Liver (tissue), 9 donors: ENCODE results near the gene FBXW2. TPM values are rescaled to one million over a fixed set of nuclear protein-coding genes. Genes with fewer than 3 reads are reported as not detected.

ENCODE experiments used
- DNase-seq: peaks from one replicate; pipeline ENCODE4 v3.0.0-alpha.2; 2017; ENCODE audit warnings: low spot score
- H3K27ac ChIP-seq, 2 donors: one replicate each; pipeline ENCODE4 v1.7.0; 2013; ENCODE audit warnings: inconsistent platforms in 2 of 2, low read length in 2 of 2, control low read depth in 1 of 2, low read depth in 1 of 2, mild to moderate bottlenecking in 1 of 2
- H3K27me3 ChIP-seq, 4 donors: one replicate each; pipeline versions ENCODE4 v1.6.1 to v1.7.0; 2013; ENCODE audit warnings: low read length in 3 of 4, inconsistent platforms in 1 of 4, mild to moderate bottlenecking in 1 of 4, moderate library complexity in 1 of 4; ENCODE audit not compliant: control insufficient read depth in 4 of 4, insufficient read depth in 4 of 4
- H3K36me3 ChIP-seq, 4 donors: one replicate each; pipeline versions ENCODE4 v1.6.1 to v1.7.0; 2013; ENCODE audit warnings: low read length in 3 of 4, mild to moderate bottlenecking in 3 of 4, low read depth in 1 of 4, moderate library complexity in 1 of 4; ENCODE audit not compliant: control insufficient read depth in 4 of 4, insufficient read depth in 3 of 4
- H3K4me1 ChIP-seq, 4 donors: one replicate each; pipeline versions ENCODE4 v1.6.1 to v1.7.0; 2013; ENCODE audit warnings: low read length in 3 of 4, mild to moderate bottlenecking in 3 of 4, moderate library complexity in 1 of 4; ENCODE audit not compliant: control insufficient read depth in 4 of 4, insufficient read depth in 4 of 4
- H3K4me3 ChIP-seq, 3 donors: one replicate each; pipeline versions ENCODE4 v1.6.1 to v1.7.0; 2013; ENCODE audit warnings: low read length in 3 of 3, control low read depth in 1 of 3, low read depth in 1 of 3, mild to moderate bottlenecking in 1 of 3
- H3K9ac ChIP-seq, 2 donors: one replicate each; pipeline ENCODE4 v1.7.0; 2013; ENCODE audit warnings: low read length in 2 of 2, mild to moderate bottlenecking in 2 of 2, moderate library complexity in 2 of 2, control low read depth in 1 of 2, low read depth in 1 of 2
- H3K9me3 ChIP-seq, 4 donors: one replicate each; pipeline versions ENCODE4 v1.6.1 to v1.7.0; 2013; ENCODE audit warnings: low read length in 3 of 4; ENCODE audit not compliant: control insufficient read depth in 4 of 4
- EGR1 ChIP-seq, 2 donors: IDR thresholded peaks; 2 replicates each; pipeline ENCODE4 v1.6.1; 2016 to 2018; ENCODE audit warnings: antibody characterized with exemption in 2 of 2, low read depth in 2 of 2
- FOXA1 ChIP-seq: IDR thresholded peaks from 2 replicates; pipeline ENCODE4 v1.6.1; 2016; ENCODE audit warnings: antibody characterized with exemption
- FOXA2 ChIP-seq: IDR thresholded peaks from 2 replicates; pipeline ENCODE4 v1.6.1; 2016; ENCODE audit warnings: antibody characterized with exemption
- GABPA ChIP-seq, 2 donors: IDR thresholded peaks in 1 of 2; conservative IDR thresholded peaks in 1 of 2; 2 replicates each; pipeline ENCODE4 v1.6.1; 2016; ENCODE audit warnings: antibody characterized with exemption in 2 of 2, mild to moderate bottlenecking in 1 of 2, moderate library complexity in 1 of 2
- HNF4A ChIP-seq, 2 donors: conservative IDR thresholded peaks; 2 replicates each; pipeline ENCODE4 v1.6.1; 2016; ENCODE audit warnings: antibody characterized with exemption in 2 of 2, mild to moderate bottlenecking in 2 of 2
- HNF4G ChIP-seq: IDR thresholded peaks from 2 replicates; pipeline ENCODE4 v1.6.1; 2016; ENCODE audit warnings: antibody characterized with exemption
- JUND ChIP-seq, 2 donors: IDR thresholded peaks; 2 replicates each; pipeline ENCODE4 v1.6.1; 2016; ENCODE audit warnings: antibody characterized with exemption in 2 of 2
- NR2F2 ChIP-seq: IDR thresholded peaks from 2 replicates; pipeline ENCODE4 v1.6.1; 2016; ENCODE audit warnings: antibody characterized with exemption
- RAD21 ChIP-seq, 2 donors: IDR thresholded peaks; 2 replicates each; pipeline ENCODE4 v1.6.1; 2016; ENCODE audit warnings: antibody characterized with exemption in 2 of 2, mild to moderate bottlenecking in 2 of 2
- RXRA ChIP-seq, 2 donors: IDR thresholded peaks; 2 replicates each; pipeline ENCODE4 v1.6.1; 2017 to 2018; ENCODE audit warnings: antibody characterized with exemption in 2 of 2, mild to moderate bottlenecking in 1 of 2
- SP1 ChIP-seq: IDR thresholded peaks from 2 replicates; pipeline ENCODE4 v1.6.1; 2018; ENCODE audit warnings: antibody characterized with exemption, mild to moderate bottlenecking
- TAF1 ChIP-seq: conservative IDR thresholded peaks from 2 replicates; pipeline ENCODE4 v1.6.1; 2016; ENCODE audit warnings: antibody characterized with exemption, mild to moderate bottlenecking
- YY1 ChIP-seq: IDR thresholded peaks from 2 replicates; pipeline ENCODE4 v1.6.1; 2016; ENCODE audit warnings: antibody characterized with exemption, mild to moderate bottlenecking
- WGBS: extraction: QIAGEN DNeasy Blood & Tissue Kit; methylation state at CpG from one replicate; pipeline ENCODE4 v1.1.7; 2013; 5-methylcytosine and 5-hydroxymethylcytosine counted together
- polyA plus RNA-seq, 2 donors: library from polyadenylated mRNA; stranded (reverse) in 1 of 2; unstranded in 1 of 2; fragments of 200-250 nt in 1 of 2; fragments of >200 nt in 1 of 2; fragmentation: Nextera tagmentation in 1 of 2; extraction: Ambion mirVana in 1 of 2; gene quantifications; one replicate each; pipeline versions ENCODE4 v1.2.1 to v1.2.3, GENCODE V29; 2013 to 2015
- total RNA-seq, 2 donors: library from RNA; depleted of rRNA; stranded (reverse); fragments of >200 nt; gene quantifications; one replicate each; pipeline ENCODE4 v1.2.3, GENCODE V29; 2014
- TF ChIP-seq, protein P1 (sequence below): fragments of 150-350 bp; IDR thresholded peaks from 2 replicates; pipeline ENCODE4 v1.5.1; 2017; ENCODE audit warnings: improper control_type of control experiment, low read depth, low read length; ENCODE audit not compliant: missing input control
- TF ChIP-seq, protein P2 (sequence below): IDR thresholded peaks from 2 replicates; pipeline ENCODE4 v1.6.1; 2016; ENCODE audit warnings: antibody characterized with exemption
- TF ChIP-seq, protein P3 (sequence below): IDR thresholded peaks from 2 replicates; pipeline ENCODE4 v1.6.1; 2016; ENCODE audit warnings: antibody characterized with exemption
- TF ChIP-seq, protein P4 (sequence below): IDR thresholded peaks from 2 replicates; pipeline ENCODE4 v1.6.1; 2016; ENCODE audit warnings: antibody characterized with exemption
- TF ChIP-seq, protein P5 (sequence below): IDR thresholded peaks from 2 replicates; pipeline ENCODE4 v1.6.1; 2016; ENCODE audit warnings: antibody characterized with exemption, mild to moderate bottlenecking
- donor health status: healthy.
- donor health status: healthy.
- donor health status: healthy.
- donor health status: healthy.
- donor health status: healthy.

FBXW2 gene
- total and polyA plus RNA-seq, 4 donors: 7.0 to 40.9 (median 22.5) TPM

DNA sequence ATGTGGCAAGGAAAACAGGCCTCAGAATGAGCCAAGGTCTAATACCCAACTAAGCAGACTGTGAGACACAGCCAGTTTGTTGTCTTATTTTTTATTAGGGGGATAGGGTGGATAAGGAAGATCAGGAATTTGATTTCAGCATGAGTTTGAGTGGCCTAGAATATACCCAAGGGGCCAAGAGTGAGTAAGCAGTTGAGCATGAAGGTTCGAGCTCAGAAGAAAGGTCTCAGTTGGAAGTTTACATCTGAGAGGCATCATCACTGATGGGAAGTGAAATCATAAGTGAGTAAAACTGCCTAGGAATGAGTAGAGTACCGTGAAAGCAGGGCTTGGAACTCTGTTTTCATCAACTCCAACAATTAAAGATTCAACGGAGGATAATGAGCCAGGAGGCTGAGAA lies 36.9 kb upstream of the FBXW2 start:
- Histone ChIP-seq H3K4me1 (no peaks in the 10 kb centered on the region), H3K36me3 (peaks cover 6 to 60% (median 44%) of the 10 kb centered on the region in 4 donors), H3K9ac (no peak overlapping the region), H3K4me3 (no peak overlapping the region), H3K9me3 (no peaks in the 10 kb centered on the region), H3K27ac (no peak overlapping the region), H3K27me3 (no peaks in the 10 kb centered on the region)
- no peak for DNase-seq
- WGBS: 96% methylated on average over 3 of the region's 3 CpGs
- no peak for TF ChIP-seq TAF1
- no peak for TF ChIP-seq YY1
- no peak for TF ChIP-seq RAD21 (IDR thresholded peaks at IDR 0.05)
- TF ChIP-seq, protein P1, sequence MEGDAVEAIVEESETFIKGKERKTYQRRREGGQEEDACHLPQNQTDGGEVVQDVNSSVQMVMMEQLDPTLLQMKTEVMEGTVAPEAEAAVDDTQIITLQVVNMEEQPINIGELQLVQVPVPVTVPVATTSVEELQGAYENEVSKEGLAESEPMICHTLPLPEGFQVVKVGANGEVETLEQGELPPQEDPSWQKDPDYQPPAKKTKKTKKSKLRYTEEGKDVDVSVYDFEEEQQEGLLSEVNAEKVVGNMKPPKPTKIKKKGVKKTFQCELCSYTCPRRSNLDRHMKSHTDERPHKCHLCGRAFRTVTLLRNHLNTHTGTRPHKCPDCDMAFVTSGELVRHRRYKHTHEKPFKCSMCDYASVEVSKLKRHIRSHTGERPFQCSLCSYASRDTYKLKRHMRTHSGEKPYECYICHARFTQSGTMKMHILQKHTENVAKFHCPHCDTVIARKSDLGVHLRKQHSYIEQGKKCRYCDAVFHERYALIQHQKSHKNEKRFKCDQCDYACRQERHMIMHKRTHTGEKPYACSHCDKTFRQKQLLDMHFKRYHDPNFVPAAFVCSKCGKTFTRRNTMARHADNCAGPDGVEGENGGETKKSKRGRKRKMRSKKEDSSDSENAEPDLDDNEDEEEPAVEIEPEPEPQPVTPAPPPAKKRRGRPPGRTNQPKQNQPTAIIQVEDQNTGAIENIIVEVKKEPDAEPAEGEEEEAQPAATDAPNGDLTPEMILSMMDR: no peak

DNA sequence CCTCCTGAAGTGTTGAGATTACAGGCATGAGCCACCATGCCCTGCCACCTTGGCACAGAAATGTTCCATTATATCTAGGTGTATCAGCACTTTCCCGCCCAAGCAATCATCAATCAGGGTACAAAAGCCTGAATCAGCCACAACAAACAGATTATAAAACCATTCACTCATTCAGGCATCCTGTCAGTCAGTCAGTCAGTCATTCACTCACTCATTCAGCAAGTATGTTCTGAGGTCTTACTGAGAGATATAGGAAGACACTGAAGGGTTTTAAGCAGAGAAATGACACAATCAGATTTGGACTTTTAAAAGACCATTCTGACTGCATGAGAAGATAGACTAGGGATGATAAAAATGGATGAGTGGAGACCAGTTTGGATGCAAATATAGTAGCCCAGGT lies 36.4 kb upstream of the FBXW2 start:
- peaks cover 6 to 58% (median 43%) of the 10 kb centered on the region in 4 donors for H3K36me3 ChIP-seq
- no peaks in the 10 kb centered on the region for H3K9me3 ChIP-seq
- H3K27ac ChIP-seq: no peak overlapping the region
- H3K4me3 ChIP-seq: no peak overlapping the region
- DNase-seq: no peak
- TF ChIP-seq FOXA2 (no peak), HNF4G (no peak), TAF1 (no peak)
- 98% methylated on average over 1 of the region's 1 CpG for WGBS
- H3K27me3 ChIP-seq: no peaks in the 10 kb centered on the region
- no peak overlapping the region for H3K9ac ChIP-seq
- no peaks in the 10 kb centered on the region for H3K4me1 ChIP-seq

DNA sequence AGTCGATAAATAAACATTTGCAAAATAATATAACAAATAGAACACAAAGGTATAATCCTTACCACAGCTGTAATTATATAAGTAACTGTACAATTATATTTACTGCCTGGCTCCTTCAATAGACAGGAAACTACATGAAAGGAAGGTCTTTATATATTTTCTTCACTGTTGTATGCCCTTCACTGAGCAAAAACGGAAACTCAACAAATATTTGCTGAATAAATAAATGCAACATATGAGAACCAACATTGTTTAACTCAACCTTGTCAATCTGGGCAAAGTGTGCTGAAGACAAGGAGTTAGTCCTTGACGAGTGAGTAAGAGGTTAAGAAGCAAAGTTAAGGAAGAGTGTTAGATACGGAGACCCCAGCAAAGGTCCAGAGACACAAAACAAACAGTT lies 26.9 kb upstream of the FBXW2 start:
- peaks cover 5 to 42% (median 28%) of the 10 kb centered on the region in 4 donors for H3K36me3 ChIP-seq
- H3K27me3 ChIP-seq: no peaks in the 10 kb centered on the region
- no peak for TF ChIP-seq TAF1
- TF ChIP-seq RXRA (IDR thresholded peaks at IDR 0.05): no peak
- no peak for TF ChIP-seq YY1
- TF ChIP-seq JUND (IDR thresholded peaks at IDR 0.05): no peak
- TF ChIP-seq, protein P1: no peak
- TF ChIP-seq, protein P2, sequence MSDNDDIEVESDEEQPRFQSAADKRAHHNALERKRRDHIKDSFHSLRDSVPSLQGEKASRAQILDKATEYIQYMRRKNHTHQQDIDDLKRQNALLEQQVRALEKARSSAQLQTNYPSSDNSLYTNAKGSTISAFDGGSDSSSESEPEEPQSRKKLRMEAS: no peak
- no peak for TF ChIP-seq NR2F2
- TF ChIP-seq FOXA1: no peak
- TF ChIP-seq, protein P3, sequence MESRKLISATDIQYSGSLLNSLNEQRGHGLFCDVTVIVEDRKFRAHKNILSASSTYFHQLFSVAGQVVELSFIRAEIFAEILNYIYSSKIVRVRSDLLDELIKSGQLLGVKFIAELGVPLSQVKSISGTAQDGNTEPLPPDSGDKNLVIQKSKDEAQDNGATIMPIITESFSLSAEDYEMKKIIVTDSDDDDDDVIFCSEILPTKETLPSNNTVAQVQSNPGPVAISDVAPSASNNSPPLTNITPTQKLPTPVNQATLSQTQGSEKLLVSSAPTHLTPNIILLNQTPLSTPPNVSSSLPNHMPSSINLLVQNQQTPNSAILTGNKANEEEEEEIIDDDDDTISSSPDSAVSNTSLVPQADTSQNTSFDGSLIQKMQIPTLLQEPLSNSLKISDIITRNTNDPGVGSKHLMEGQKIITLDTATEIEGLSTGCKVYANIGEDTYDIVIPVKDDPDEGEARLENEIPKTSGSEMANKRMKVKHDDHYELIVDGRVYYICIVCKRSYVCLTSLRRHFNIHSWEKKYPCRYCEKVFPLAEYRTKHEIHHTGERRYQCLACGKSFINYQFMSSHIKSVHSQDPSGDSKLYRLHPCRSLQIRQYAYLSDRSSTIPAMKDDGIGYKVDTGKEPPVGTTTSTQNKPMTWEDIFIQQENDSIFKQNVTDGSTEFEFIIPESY: no peak
- TF ChIP-seq, protein P4, sequence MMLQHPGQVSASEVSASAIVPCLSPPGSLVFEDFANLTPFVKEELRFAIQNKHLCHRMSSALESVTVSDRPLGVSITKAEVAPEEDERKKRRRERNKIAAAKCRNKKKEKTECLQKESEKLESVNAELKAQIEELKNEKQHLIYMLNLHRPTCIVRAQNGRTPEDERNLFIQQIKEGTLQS: no peak
- TF ChIP-seq HNF4A (conservative IDR thresholded peaks at IDR 0.05): no peak
- TF ChIP-seq FOXA2: no peak
- TF ChIP-seq, protein P5, sequence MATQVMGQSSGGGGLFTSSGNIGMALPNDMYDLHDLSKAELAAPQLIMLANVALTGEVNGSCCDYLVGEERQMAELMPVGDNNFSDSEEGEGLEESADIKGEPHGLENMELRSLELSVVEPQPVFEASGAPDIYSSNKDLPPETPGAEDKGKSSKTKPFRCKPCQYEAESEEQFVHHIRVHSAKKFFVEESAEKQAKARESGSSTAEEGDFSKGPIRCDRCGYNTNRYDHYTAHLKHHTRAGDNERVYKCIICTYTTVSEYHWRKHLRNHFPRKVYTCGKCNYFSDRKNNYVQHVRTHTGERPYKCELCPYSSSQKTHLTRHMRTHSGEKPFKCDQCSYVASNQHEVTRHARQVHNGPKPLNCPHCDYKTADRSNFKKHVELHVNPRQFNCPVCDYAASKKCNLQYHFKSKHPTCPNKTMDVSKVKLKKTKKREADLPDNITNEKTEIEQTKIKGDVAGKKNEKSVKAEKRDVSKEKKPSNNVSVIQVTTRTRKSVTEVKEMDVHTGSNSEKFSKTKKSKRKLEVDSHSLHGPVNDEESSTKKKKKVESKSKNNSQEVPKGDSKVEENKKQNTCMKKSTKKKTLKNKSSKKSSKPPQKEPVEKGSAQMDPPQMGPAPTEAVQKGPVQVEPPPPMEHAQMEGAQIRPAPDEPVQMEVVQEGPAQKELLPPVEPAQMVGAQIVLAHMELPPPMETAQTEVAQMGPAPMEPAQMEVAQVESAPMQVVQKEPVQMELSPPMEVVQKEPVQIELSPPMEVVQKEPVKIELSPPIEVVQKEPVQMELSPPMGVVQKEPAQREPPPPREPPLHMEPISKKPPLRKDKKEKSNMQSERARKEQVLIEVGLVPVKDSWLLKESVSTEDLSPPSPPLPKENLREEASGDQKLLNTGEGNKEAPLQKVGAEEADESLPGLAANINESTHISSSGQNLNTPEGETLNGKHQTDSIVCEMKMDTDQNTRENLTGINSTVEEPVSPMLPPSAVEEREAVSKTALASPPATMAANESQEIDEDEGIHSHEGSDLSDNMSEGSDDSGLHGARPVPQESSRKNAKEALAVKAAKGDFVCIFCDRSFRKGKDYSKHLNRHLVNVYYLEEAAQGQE: no peak
- TF ChIP-seq EGR1 (IDR thresholded peaks at IDR 0.05; ENCODE audit: low read depth in 2 of 2): no peak
- TF ChIP-seq GABPA (IDR thresholded peaks at IDR 0.05 in 1 of 2, conservative IDR thresholded peaks at IDR 0.05 in 1 of 2): no peak
- no peak for TF ChIP-seq SP1
- no peak overlapping the region for H3K4me3 ChIP-seq
- no peak for DNase-seq
- H3K9ac ChIP-seq: no peak overlapping the region
- no peaks in the 10 kb centered on the region for H3K9me3 ChIP-seq
- 67% methylated on average over 4 of the region's 4 CpGs for WGBS
- H3K27ac ChIP-seq: no peak overlapping the region
- peaks cover 0 to 6% (median 0%) of the 10 kb centered on the region in 4 donors for H3K4me1 ChIP-seq
